Measurements from ENCODE around the gene LRRK1.

LRRK1 gene

GRCh38 chr15:100918690-100919480 is at the start of gene LRRK1:
LRRK1 (plus strand) TSS chr15:100919357; CDS start chr15:100924633, 5,276 bp downstream.
- DNase-seq = no peak

GRCh38 chr15:100873029-100873677 is 46.0 kb upstream of the LRRK1 start:
- peak; percentile 26 for DNase-seq

- no peak for DNase-seq
These were observed 43.7 kb upstream of the LRRK1 start for GRCh38 chr15:100875495-100875894.

- no peak for DNase-seq
These were observed 43.2 kb upstream of the LRRK1 start for GRCh38 chr15:100875976-100876375.

GRCh38 chr15:100877551-100877950 is 41.6 kb upstream of the LRRK1 start:
- DNase-seq = no peak

- DNase-seq = no peak
These were observed 41.0 kb upstream of the LRRK1 start for GRCh38 chr15:100878130-100878529.

GRCh38 chr15:100878648-100879047 is 40.5 kb upstream of the LRRK1 start:
- no peak for DNase-seq

GRCh38 chr15:100879061-100879463 is 40.1 kb upstream of the LRRK1 start:
- DNase-seq = no peak

- no peak for DNase-seq
These were observed 39.6 kb upstream of the LRRK1 start, which contains the start of gene ALDH1A3 for GRCh38 chr15:100879464-100880138. ALDH1A3 (plus strand) TSS chr15:100879831; CDS start chr15:100879908, 77 bp downstream.

- DNase-seq = no peak
These were observed 38.8 kb upstream of the LRRK1 start for GRCh38 chr15:100880139-100880896.

- DNase-seq = no peak
These were observed 38.3 kb upstream of the LRRK1 start for GRCh38 chr15:100880897-100881242.

GRCh38 chr15:100881573-100882336 is 37.4 kb upstream of the LRRK1 start:
- DNase-seq = no peak

GRCh38 chr15:100885116-100885515 is 34.0 kb upstream of the LRRK1 start:
- no peak for DNase-seq

- no peak for DNase-seq
These were observed 33.3 kb upstream of the LRRK1 start for GRCh38 chr15:100885811-100886210.

GRCh38 chr15:100887211-100887913 is 31.8 kb upstream of the LRRK1 start:
- DNase-seq = no peak

- DNase-seq = no peak
These were observed 29.6 kb upstream of the LRRK1 start for GRCh38 chr15:100889385-100890050.

GRCh38 chr15:100890051-100890720 is 29.0 kb upstream of the LRRK1 start:
- DNase-seq = no peak

- no peak for DNase-seq
These were observed 28.3 kb upstream of the LRRK1 start for GRCh38 chr15:100890850-100891249.

GRCh38 chr15:100891307-100892012 is 27.7 kb upstream of the LRRK1 start:
- no peak for DNase-seq

GRCh38 chr15:100892013-100892355 is 27.2 kb upstream of the LRRK1 start:
- no peak for DNase-seq

All from stimulated activated CD4-positive, alpha-beta T cell treated with anti-CD3 and anti-CD28 coated beads, Interleukin-1b, Interleukin-23, amount 100 ng/mL, for 48 hours (primary cell).